Measurements from ENCODE around the gene LRRC38.
"Not testable (repeated sequence)": the region's sequence is repeated elsewhere in the genome, so short reads cannot be mapped to it uniquely, and the experiment has no call there.

LRRC38 gene, protein sequence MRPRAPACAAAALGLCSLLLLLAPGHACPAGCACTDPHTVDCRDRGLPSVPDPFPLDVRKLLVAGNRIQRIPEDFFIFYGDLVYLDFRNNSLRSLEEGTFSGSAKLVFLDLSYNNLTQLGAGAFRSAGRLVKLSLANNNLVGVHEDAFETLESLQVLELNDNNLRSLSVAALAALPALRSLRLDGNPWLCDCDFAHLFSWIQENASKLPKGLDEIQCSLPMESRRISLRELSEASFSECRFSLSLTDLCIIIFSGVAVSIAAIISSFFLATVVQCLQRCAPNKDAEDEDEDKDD

DNA sequence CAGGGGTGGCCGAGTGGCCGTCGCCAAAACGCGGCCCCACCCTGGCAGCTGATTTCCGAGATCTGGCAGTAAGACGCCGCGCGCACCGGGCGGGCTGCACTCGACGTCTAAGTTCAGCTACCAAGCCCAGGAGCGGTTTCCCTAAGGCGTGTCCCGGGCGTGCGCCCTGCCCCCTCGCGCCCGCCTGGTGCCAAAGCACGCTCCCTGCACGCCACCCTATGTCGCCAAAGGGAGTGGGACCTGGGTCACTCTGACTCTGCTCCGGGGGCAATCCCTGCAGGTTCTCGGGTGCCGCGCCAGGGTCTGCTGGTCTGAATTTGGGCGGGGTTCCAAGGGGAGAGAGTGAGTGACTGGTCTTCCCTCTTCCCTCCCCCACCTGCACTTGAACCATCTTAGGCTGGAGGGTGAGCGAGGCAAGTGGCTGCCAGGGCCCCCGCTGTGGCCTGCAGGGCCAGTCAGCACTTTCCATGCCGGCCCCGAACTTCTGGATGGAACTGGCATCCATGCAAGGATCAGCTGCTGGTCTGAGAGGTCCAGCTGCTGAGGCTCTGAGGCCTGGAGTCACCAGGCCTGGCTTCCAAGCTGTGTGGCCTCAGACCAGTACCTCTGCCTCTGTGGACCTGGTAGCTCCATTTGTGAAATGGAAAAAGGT is at the start of gene LRRC38:
LRRC38 (minus strand) TSS at position 109 of the 652 bp plus-strand sequence. CDS start 410 bp downstream, outside the sequence.
- DNase-seq, result no peak

DNA sequence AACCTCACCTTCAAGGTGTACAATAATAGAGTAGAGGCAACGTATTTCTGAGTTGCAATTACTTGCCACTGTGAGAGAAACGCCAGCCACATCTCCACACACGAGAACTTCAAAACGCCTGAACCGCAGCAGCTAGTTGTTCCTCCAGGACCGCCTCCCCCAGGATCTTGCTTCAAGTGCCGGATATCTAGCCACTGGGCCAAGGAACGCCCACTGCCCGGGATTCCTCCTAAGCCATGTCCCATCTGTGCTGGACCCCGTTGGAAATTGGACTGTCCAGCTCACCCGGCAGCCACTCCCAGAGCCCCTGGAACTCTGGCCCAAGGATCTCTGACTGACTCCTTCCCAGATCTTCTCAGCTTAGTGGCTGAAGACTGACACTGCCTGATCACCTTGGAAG is 49.2 kb upstream of the LRRC38 start:
- DNase-seq, result not testable (repeated sequence)

DNA sequence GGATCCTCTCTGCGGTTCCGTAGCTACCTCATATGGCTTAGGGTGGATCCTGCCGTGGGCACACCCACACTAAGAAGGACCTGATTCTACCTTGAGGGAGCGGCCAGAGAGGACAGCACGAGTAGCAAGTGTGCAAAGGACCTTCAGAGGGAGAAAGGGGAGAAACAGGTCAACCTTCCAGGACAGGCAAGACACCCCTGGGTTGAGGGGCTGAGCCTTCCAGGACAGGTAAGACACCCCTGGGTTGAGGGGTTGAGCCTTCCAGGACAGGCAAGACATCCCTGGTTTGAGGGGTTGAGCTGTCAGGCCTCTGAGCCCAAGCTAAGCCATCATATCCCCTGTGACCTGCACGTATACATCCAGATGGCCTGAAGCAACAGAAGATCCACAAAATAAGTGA is 46.7 kb upstream of the LRRC38 start:
- DNase-seq, result no peak

DNA sequence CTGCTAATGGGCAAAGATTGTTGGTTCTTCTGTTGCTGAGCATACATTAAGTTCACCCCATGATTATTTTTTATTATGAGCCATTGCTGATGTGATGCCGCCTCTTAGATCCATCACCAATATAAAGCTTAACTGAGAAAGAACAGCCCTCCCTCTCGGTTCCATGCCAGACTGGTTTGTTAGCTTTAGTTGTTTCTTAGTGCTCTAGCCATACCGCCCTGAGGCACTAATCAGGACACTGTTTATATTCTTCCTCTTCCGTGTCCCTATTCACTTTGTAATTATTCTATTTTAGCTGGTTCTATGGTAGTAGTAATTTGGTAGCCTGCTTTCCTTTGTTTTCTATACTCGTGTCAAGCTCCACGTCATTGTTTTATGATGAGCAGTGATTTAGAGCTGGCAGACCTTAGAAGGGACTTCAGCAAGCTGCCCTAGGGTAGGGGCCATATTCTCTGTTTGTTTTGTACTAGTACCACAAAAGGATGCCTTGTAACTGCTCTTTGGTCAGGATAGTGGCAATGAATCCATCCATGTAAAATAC is 42.5 kb upstream of the LRRC38 start:
- no peak for DNase-seq

DNA sequence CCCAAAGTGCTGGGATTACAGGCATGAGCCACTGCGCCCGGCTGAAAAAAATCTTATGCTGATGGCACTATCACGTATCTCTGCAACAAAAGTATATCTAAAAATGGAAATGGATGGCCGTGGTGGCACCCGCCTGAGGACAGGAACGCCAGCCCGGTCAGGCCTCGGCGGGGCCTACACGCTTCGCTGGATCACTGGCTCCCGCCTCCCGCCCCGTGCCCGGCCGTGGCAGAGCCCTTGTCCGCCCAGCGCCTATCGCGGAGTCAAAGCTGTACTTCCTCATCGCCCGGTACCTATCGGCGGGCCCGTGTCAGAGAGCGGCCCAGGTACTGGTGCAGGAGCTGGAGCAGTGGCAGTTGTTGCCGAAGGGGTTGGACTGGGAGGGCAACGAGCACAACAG is 41.0 kb upstream of the LRRC38 start:
- DNase-seq, result no peak

DNA sequence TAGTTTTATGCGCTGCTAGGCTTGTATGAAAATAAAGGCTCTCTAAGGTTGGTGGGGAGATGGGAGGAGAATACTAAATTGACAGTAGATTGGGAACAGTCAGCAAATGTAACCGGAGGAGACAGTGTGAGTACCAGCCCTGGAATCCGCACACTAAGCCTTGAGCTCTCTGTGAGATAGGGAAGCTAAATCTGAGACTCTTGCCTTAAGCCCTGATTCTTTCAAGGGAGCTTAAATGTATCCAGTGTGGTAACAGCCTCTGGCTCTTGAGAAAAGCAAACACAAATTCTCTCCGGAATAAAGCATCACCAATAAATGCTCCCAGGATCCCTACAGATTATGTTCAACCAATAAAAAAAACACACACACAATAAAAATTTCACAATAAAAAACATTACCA is 36.9 kb upstream of the LRRC38 start:
- DNase-seq, result no peak

DNA sequence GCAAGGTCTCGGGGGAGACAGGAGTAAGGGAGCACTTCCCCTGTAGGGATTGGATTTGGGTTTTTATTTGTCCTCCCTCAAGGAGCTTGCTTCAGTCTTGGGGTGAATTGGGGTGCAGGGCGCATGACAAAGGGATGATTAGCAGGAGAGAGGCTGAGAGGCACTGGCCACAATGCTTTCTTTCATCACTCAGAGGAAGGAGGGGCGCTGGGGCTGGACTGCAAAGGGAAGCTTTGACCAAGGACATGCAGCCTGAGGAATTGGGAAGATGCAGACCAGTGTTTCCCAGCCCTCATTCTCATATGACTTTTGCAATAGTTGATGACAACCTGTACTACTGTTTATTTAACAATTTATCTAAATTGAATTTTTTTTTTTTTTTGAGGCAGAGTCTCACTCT is 35.7 kb upstream of the LRRC38 start:
- DNase-seq, result no peak

DNA sequence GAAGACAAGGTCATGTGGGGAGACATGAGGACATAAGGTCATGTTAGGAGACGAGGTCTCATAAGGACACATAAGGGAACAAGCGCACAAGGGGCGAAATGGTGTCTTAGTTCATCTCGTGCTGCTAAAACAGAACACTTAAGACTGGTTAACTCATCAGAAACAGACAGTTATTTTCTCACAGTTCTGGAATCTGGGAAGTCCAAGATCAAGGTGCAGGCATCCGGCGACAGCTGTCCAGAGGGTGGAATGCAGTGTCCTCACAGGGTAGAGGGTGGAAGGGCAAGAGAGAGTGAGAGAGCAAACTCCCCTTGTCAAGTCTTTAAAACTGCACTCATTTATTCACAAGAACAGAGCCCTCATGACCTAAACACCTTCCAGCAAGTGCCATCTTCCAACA is 35.2 kb upstream of the LRRC38 start:
- no peak for DNase-seq

DNA sequence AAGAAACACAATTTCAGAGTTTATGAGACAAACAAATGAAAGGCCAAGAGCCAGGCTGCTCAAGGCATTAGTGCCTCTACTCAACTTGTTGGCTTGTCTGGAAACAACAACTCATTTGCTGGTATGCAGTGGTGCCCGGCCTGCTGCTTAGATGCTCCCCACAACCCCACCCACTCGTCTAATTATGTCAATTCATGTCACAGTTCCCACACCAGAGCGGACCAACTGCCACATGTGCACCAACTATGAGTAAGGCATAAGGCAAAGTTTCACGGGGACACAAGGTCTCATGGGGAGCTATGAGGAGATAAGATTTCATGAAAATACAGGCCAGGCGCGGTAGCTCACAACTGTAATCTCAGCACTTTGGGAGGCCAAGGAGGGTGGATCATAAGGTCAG is 34.5 kb upstream of the LRRC38 start:
- DNase-seq, result no peak

DNA sequence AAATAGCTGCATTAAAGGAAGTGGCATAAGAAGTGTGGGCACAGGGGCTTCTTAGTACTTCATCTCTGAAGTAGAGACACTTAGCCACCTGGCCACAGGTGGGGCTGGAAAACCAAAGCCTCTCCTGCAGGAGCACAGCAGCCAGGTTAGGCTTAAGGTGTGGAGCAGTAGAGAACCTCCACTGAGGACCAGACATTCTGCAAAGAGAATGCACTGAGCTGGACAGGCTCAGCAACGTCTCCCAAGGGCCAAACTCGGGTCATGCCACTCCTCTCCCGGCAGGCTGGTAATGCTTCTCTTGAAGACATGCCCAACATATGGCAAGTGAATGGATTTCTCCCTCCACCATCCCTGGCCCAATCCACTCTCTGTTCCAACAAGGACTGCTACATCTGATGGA is 33.0 kb upstream of the LRRC38 start:
- DNase-seq, result no peak

DNA sequence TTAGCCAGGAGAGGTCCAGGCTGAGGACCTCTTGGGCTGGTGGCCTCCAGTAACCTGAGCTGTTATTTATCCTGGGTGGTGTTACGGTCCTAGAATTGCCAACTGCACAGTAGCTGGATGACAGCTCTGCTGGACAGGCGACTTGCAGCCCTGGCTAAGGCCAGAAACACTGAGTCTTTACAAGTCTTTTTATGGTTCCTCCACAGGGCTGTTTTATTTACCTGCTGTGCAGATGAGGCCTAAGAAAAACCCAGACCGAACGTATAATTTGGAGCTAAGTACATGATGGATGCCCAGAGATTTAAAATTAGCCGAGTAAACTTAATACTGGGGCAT is 30.4 kb upstream of the LRRC38 start:
- no peak for DNase-seq

DNA sequence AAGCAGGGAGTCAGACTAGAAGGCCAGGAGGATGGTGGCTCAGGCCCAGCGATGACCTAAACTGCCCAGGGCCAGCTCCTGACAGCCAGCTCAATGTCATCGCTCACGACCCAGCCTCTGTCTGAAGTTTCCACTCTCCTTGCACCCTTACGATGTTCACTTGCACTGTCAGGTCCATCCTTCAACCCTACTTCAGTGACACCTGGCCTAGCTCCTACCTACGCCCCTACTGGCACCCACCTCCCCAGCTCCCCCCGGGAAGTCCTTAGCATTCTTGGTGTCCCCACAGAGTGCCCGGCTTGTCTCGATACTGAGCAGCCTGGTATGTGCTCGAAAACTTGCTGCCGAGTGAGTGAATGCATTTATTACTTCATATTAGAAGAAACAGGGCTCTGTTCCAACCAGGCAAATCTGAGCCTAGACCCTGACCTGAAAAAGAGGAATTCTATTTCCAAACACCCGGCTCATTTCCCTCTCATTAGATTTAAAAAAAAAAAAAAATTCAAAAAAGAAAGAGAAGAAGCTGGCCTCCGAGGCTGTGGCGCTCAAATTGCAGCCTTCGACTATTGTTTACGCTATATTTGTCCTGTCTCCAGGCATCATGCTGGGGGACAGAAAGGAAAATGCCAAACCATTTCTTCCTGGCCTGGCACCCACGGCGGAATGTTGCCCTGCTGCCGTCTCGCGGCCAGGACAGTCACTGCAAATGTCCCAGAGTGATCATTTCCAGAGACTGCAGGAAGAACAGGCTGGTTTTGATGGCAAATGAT is 29.8 kb upstream of the LRRC38 start:
- peak; percentile 36 for DNase-seq

DNA sequence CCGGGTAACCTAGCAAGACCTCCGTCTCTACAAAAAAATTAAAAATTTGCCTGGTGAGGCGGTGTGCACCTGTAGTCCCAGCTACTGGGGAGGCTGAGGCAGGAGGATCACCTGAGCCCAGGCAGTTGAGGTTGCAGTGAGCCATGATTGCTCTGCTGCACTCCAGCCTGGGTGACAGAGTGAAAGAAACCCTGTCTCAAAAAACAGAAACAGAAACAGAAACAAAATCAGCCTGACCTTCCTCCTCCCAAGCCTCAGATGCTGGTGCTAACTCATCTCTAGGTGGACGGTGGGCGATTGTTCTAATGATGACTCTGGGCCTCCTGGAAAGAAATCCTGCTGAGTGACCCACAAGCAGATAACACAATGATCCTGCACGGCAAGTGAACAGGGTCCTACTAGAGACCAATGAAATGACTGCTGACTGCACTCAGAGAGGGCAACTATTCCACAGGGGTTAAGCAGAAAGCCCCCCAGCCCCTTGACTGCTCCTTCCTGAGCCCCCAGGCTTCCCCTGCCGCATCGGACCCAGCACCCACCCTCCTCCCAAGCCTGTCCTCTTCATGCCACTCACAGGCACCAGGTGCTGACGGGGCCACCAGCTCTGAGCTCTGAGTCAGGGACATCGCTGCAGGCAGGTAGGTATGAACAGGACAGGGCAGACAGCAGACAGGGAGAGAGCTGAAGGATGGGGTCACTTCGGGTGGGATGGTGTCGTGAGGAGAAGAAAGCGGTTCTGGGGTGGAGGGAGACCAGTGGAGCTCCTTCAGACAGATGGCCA is 27.8 kb upstream of the LRRC38 start:
- DNase-seq, result no peak

DNA sequence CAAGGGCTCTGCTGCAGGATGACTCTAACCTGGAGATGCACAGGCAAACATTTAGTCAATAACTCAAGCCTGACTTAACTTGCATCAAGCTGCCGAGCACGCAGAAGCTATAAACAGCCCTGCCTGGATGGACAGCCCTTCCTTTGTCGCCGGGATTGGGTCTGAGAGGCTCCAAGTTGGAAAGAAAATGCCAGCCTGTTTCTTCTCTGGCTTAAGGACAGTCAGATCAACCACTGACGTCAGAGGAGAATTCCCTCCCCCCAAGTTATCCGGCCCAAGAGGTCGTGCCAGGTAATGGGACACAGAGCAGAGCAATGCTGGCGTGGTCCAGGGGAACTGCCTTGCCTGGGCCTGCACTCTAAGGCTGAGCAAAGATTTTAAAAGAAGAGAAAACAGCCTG is 27.1 kb upstream of the LRRC38 start:
- no peak for DNase-seq

DNA sequence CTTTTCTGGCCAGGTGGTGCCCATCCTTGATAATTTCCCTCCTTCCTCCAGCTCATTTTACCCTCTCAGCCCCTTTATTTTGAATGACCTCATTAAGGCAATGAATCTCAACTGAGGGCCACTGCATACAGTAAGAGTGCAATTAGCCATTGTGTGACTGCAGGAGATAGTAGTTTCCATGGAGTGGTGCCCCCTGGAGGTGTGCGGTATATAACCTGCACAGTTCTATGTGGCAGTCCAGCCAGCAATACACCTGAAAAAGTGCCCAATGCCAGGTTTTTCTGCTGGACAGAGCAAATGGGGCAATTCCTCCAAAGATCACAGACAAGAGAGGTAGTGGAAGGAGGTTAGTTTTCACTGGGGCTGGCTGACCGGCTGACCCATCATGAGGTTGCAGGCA is 25.9 kb upstream of the LRRC38 start:
- DNase-seq, result no peak

DNA sequence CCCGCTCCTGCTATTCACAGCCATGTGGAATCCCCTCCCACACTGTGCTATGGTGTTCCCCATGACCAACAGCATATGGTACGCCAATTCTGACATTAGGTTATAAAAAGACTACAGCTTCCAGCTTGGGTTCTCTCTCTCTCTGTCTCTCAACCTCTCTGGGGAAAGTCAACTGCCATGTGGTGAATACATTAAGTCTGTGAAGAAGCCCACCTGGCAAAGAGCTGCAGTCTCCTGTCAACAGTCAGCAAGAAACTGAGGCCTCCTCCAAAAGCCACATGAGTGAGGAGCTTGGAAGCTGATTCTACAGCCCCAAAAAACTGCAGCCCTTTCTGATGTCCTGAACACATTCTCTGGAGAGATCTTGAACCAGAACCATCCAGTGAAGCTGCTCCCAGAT is 25.0 kb upstream of the LRRC38 start:
- DNase-seq, result no peak

DNA sequence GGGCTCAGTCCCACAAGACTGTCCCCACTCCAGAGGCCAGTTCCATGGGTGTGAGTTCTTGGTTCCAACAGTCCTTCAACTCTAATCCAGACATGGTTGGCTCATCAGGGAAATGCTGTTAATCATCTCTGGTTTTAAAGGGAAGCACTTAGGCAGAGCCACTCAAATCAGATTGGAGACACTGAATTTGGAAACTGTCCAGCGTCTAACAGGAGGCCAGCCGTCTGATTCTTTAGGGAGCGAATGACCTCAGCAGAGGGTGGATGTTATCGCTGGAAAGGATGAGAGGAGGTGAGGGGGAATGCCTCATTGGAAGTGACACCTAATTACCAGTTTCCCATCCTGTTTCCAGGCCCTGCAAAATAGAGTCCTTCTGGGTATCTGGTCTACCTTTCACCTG is 22.8 kb upstream of the LRRC38 start:
- no peak for DNase-seq

DNA sequence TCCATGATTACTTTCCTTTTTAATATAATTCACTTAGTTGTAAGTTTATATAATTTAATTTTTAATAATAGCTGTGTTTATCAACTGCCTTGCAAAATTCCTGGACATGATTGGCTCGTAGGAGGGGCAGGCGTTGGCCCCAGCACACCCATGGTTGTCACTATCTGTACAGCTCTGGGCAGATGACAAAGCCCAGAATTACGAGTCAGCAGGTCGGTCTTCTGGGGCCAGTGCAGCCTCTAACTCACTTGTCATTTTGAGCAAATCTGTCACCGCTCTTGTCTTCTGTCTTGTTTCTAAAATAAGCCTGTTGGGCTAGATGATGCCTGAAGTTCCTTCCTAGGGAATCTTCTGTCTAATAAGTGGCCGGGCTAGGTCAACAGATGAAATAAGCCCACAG is 21.4 kb upstream of the LRRC38 start:
- DNase-seq, result no peak

DNA sequence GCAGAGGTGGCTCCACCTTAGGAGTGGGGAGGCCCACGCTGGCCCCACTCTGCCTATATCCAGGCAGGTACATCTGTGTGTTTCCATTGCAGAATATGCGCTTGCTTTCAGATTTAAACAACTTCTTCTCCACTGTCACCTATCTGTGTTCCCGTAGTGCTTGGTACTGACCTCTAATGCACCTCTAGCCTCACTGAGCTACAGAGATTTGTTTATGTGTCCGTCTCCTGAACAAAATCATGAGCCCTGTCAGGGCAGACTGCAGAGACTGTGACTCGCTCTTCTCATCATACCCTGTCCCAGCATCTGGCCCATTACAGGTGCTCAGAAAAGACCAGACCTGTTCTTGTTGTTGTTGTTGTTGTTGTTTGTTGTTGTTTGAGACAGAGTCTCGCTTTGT is 14.5 kb upstream of the LRRC38 start:
- no peak for DNase-seq

DNA sequence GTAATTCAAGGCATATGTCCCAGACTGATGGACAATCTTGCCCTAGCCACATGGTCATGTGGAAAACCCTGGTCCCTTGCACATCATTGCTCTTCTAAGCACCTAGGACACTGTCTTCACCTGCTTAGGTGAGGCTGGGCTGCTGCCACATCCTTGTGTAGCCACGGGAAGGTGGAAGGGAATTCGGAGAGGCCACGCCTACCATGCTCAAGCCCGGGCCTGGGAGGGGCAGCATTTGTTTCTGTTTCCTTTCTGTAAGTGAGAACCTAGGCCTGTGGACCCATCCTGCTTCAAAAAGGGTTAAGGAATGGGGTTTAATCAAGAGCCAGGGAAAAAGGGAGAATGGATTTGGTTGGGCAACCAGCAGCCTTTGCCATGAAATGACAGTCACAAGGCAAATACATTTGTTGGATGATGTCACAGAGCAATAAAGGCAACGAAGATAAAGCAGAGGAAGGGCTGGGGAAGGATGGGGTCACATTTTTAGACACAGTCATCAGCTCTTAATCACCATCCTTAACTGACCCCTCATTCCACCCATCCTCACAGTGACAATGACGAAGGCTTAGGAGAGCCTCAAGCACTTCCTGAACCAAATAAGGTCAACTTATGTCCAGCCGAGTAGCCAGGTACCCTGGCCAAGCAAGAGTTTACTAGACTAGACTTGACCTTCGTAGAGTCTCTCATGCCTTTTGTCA is 10.1 kb upstream of the LRRC38 start:
- no peak for DNase-seq

DNA sequence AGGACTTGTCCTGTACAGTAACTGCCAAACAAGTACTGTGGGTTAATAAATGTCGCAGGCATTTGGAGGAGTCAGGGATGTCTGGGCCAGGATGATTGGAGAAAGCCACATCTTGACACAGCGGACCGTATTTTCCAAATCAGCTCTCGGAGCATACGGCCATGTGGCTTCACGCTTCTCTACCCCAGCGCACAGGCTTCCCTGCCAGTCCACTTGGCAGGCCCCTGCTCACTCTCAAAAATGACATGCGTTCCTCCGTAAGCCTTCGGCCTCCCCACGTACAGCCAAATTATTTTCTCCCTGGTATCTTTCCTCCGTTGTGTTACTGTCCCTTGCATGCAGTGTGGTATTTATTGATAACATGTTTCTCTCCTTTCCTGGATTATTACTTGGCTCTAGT is 7.2 kb upstream of the LRRC38 start:
- no peak for DNase-seq

DNA sequence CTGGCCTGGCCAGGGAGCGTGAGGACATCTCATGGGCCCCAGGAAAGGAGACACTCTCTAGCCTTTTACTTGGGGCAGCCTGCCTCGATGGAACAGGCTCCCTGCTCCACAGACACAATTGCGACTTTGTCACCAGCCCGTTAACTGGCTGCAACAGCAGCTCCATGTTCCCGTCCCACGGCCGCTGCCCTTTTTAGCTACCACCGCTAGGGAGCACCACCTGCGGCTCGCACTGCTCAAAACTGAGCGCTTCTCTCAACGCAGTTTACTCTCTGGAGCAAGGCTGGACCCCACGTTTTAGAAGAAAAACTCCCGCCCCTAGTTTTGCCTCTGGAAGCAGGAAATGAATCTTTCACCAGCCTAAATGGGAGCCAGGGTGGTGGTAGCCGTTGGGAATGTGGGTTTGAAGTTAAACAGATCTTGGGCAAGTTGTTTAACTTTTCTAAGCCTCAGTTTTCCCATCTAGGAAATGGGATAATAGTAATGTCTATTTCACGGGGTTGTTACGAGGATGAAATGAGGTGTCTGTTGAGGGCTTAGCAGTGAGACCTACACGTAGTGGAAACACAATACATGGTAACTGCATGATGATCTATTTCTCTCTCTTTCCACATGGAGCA is 3.5 kb upstream of the LRRC38 start:
- DNase-seq, result peak; percentile 20
